GM18867 (cell line): ENCODE results near the gene TENT4A.

ENCODE experiments used
- ATAC-seq: cut with Tn5 transposase; IDR thresholded peaks from one replicate; pipeline ENCODE4 v1.9.1; 2021; ENCODE audit warnings: mild to moderate bottlenecking, moderate library complexity; ENCODE audit not compliant: unreplicated experiment

TENT4A gene

GRCh38 chr5:6731465-6732237 lies 18.4 kb downstream of the TENT4A start:
- no peak for ATAC-seq

DNA sequence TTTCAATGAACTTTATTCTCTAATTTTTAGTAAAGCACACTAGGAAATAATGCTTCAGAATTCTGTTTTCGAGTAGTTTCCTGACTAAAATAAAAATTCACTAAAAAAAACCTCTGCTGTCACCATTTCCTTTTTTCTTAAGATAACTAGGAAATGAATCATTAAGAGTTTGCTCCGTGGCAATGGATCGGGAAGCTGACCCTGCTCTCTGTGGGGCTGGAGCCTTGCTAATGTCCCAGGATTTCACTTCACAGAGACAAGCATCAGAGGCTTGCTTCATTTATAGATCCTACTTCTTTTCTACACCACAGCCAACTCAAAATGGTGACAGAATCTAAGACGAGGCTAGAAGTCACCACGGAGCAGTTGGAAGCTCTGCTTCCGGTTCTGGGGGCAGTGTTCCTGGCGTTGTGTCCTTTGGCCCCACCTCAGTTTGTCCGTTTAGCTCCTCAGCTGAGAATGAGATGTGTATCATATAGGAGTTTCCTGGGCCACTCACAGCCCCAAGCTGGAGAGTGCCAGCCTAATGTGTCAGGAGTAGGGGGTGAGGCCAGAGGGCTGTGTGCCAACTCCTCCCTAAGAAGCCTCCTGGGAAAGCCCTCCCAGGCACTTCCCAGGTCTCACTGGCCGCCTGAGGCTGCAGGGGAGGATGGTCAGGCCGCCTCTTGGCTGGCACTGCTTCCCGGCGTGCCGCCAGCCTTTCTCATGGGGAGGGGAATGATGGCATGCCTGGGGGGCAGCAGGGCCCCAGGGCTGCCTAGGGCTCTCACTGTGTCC lies 19.6 kb downstream of the TENT4A start:
- no peak for ATAC-seq

DNA sequence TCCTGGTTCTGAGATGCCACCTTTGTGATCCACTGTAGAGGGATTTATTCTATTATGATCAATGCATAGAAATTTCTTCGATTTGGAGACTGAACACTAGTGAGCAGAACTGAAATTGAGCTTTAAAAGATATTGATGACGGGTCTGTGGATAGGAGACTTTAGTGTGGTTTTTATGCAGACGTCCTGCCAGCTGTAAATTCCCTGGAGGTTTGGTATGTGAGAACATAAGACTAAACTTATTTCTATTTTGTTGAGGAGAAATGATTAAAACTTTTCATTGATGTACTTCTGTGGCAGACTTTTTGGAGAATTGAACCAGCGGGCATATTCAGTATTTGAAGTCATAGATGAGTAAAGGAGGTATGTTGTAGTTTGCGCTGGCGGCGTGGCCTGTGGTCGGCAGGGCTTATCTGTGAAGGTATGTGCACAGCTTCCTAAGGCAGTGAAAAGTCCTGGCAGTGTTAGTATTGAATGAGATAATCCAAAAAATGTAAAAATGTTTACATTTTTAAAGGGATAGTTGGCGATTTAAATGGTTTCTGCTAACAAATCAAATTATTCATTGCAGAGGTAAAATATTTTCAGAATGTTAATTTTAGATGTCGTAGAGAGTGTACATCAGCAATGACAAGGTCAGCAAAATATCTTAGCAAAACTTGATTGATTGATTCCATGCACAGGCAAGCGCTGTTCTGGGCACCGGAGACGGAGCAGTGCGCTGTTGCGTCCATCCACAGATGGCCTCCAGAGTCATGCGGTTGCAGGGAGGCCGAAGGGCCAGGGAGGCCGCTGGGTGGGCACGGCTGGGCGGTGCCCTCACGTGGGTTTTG lies 20.4 kb downstream of the TENT4A start:
- no peak for ATAC-seq

GRCh38 chr5:6734243-6734700 lies 21.0 kb downstream of the TENT4A start:
- ATAC-seq: no peak

DNA sequence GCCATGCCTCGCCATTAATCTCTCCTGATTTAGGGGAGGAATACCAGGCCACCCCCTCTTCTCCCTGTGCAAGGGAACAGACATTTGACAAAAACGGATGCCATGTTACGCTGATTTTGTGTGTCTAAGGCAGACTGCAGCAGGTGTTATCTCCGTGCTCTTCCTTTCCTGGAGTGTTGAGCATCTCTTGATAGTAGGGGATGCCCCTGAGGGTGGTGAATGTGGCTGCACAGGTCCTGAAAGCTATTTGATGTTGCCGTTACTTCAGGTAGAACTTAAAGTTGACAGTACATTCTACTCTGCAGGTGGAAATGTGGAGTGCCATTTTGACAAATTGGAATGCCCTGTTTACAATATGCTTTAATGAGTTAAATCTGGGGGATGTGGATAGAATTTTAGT lies 21.5 kb downstream of the TENT4A start:
- ATAC-seq: no peak

DNA sequence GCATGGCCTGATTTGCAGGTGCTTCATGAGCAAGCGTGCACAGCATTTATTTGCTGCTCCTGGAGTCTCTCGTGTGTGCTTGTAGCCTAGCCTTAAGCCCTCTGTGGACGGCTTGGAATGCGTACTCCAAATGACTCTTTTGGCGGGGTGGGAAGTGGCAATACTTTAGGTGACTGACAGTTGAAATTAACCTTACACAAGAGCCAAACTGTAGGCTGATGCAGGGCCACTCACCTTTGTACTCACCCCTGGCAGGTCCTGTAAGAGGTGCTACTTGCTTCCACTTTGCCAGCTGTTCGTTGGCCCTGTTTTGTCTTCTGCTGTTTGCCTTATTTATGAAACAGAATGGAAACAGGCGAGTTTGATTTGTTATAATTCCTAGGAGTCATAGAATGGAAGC lies 22.9 kb downstream of the TENT4A start:
- no peak for ATAC-seq

DNA sequence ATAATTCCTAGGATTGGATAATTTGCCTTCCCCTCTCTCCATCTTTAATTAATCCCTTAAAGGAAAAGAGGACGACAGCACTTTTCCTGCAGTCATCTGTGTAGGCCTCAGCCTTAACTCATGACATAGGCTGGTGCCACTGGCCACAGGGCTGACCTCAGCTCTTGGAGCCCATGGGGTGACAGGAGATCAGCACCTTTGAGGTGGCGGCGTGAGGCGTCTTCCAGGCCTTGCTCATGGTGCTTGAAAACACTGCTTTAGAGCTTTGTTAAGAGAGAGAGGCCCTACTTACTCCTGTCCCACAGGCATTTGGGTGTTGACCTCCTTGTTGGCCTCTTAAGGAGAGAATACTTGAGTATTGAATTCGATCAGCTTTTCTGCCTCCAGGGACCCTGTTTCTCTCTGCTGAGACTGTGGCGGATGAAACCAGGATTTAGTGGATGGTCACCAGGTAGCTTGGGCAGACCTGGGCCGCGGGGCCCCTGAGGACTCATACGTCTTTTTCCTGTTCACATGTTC lies 23.4 kb downstream of the TENT4A start:
- no peak for ATAC-seq

GRCh38 chr5:6737043-6737941 lies 24.1 kb downstream of the TENT4A start:
- peak; percentile 80 for ATAC-seq

- ATAC-seq: no peak
Measured at GRCh38 chr5:6739603-6740002, 26.4 kb downstream of the TENT4A start.

- no peak for ATAC-seq
Measured at GRCh38 chr5:6740586-6741150, 27.4 kb downstream of the TENT4A start.

DNA sequence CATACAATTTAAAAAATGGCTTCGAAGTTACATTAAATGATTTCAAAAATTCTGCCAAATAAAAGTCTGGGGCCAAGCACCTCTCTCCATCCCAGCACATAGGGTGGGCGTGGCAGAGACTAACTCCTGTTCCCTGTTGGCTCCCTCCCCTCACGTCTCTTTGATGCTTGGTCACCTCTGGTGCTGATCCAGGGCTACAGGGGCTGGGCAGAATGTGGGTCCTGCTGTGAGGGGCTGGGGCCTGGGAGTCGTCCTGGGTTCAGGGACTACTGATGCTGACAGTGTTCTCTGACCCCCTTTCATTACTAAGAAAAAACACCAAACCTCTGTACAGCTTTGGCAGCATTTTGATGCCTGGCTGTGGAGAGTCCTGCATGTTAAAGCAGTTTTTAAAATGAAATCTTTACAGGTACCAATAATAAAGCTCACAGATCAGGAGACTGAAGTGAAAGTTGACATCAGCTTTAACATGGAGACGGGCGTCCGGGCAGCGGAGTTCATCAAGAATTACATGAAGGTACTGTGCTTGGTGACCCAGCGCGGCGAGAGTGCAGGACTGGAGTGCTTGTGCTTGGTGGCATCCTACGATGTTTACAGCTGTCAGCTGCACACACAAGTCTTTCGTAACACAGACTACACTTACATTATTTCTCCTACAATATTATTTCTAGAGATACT lies 29.0 kb downstream of the TENT4A start:
- ATAC-seq: no peak

DNA sequence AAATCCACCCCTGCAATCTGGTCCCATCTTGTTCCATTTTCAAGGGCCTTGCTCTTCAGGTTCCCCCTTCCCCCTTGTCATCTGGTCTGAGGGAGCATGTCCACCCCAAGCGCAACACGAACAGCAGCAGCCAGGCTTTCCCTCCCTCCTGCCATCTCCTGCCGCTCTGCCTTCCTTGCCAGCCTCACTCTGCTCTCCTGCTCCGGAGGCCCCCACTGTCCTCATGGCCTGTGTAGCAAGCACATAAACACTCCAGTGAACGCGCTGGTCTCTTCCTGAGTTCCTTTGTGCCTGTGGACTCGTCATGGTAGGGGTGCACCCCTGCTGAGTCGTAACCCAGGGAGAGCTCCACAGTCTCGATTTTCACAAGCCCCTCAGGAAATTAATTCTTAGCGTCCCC lies 29.9 kb downstream of the TENT4A start:
- no peak for ATAC-seq

DNA sequence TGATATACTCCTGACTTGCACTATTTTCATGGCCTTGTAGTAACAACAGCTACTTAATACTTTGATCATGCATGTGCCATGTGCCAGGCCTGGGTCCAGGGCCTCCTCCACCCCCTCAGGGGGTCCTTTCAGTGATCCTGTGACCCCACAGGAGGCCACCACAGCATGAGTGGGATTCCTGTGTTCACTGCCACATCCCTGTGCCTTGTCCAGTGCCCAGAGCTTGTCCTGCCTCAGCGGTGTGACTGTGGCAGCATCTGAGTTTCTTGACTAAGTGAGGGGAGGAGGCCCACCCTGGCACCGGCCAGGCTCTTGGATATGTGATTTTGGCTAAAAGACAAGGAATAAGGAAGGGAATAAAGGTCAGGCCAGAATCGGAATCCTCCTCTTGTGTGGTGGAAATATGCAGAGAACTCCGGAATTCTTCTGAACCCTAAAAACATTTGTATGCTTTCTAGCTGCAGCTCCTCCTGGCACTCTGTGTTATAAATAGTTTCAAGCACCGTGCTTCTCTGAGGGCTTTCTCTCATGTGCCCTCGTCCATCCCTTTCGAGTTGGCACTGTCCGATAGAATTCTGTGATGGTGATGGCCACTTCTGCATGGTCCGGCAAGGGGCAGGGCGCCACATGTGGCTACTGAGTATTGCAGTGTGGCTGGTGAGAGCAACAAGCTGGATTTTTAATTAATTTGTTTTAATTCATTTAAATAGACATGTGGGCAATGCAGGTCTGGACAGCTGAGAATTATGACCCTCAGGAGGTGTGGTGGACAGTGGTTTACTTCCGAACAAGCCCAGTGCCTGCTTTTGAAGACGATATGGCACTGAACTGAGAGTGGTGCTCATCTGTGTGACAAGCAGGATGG lies 31.8 kb downstream of the TENT4A start:
- no peak for ATAC-seq

GRCh38 chr5:6745706-6746222 lies 32.5 kb downstream of the TENT4A start:
- ATAC-seq: peak; percentile 64

GRCh38 chr5:6746244-6746643 lies 33.0 kb downstream of the TENT4A start:
- no peak for ATAC-seq

DNA sequence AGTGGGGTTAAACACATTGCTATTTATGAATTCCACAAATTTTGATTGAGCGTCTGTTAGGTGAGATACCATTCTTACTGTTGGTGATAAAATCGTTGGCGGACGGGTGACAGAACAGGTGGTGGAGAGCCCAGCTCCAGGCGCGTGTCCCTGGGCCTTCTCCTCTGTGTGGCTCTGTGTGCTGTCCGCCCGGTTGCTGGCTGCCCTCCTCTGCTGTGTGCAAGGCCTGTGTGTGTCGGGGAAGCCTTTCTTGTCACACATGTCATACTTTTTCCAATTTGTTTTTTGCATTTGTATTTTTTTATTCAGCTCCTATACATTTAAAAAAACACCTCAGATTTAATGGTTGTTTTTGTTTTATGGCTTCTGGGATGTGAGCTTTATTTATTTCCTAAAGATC lies 33.9 kb downstream of the TENT4A start:
- no peak for ATAC-seq

- ATAC-seq: no peak
Measured at GRCh38 chr5:6748142-6748541, 34.9 kb downstream of the TENT4A start.
